ENCODE results near the gene HTD2.
"Not testable (repeated sequence)": the region's sequence is repeated elsewhere in the genome, so short reads cannot be mapped to it uniquely, and the experiment has no call there.

HTD2 gene

GRCh38 chr3:58333206-58334012 lies 27.1 kb downstream of the HTD2 start:
- DNase-seq: no peak

GRCh38 chr3:58334013-58334321 lies 27.6 kb downstream of the HTD2 start:
- DNase-seq: no peak

- no peak for DNase-seq
Observed at GRCh38 chr3:58334506-58334884, 28.2 kb downstream of the HTD2 start.

GRCh38 chr3:58335652-58335947 lies 29.3 kb downstream of the HTD2 start:
- no peak for DNase-seq

- DNase-seq: no peak
Observed at GRCh38 chr3:58336135-58336882, 30.0 kb downstream of the HTD2 start.

- no peak for DNase-seq
Observed at GRCh38 chr3:58337190-58337589, 30.9 kb downstream of the HTD2 start.

- not testable (repeated sequence) for DNase-seq
Observed at GRCh38 chr3:58339146-58339545, 32.8 kb downstream of the HTD2 start.

GRCh38 chr3:58340594-58341244 lies 34.4 kb downstream of the HTD2 start:
- no peak for DNase-seq

GRCh38 chr3:58341376-58341775 lies 35.1 kb downstream of the HTD2 start:
- no peak for DNase-seq

GRCh38 chr3:58342676-58343075 lies 36.4 kb downstream of the HTD2 start:
- DNase-seq: no peak

- DNase-seq: no peak
Observed at GRCh38 chr3:58345457-58345856, 39.1 kb downstream of the HTD2 start.

- DNase-seq: no peak
Observed at GRCh38 chr3:58346368-58346767, 40.0 kb downstream of the HTD2 start.

- no peak for DNase-seq
Observed at GRCh38 chr3:58347984-58348383, 41.7 kb downstream of the HTD2 start.

GRCh38 chr3:58349792-58350626 lies 43.7 kb downstream of the HTD2 start:
- DNase-seq: no peak

GRCh38 chr3:58350627-58351013 lies 44.3 kb downstream of the HTD2 start:
- DNase-seq: no peak

- no peak for DNase-seq
Observed at GRCh38 chr3:58351920-58352319, 45.6 kb downstream of the HTD2 start.

GRCh38 chr3:58352626-58353025 lies 46.3 kb downstream of the HTD2 start:
- no peak for DNase-seq

GRCh38 chr3:58353722-58354553 lies 47.6 kb downstream of the HTD2 start:
- DNase-seq: no peak

- no peak for DNase-seq
Observed at GRCh38 chr3:58355179-58355578, 48.9 kb downstream of the HTD2 start.

GRCh38 chr3:58356054-58356453 lies 49.7 kb downstream of the HTD2 start:
- no peak for DNase-seq

- no peak for DNase-seq
Observed at GRCh38 chr3:58357402-58357801, 51.1 kb downstream of the HTD2 start.

GRCh38 chr3:58358092-58358491 lies 51.8 kb downstream of the HTD2 start:
- DNase-seq: no peak

Measured in NCI-H510A (cell line).